Measurements from ENCODE around the gene CDH4. TPM values are rescaled to one million over a fixed set of nuclear protein-coding genes. Genes with fewer than 3 reads are reported as not detected.
A peak's percentile ranks its signal among the peaks of the same experiment; 100 is the strongest.

CDH4 gene
- total and polyA plus RNA-seq, 2 of the 13 experiments (the other 11 are each of a cell fraction or from before 2014, with no cell fraction given), result not detected

DNA sequence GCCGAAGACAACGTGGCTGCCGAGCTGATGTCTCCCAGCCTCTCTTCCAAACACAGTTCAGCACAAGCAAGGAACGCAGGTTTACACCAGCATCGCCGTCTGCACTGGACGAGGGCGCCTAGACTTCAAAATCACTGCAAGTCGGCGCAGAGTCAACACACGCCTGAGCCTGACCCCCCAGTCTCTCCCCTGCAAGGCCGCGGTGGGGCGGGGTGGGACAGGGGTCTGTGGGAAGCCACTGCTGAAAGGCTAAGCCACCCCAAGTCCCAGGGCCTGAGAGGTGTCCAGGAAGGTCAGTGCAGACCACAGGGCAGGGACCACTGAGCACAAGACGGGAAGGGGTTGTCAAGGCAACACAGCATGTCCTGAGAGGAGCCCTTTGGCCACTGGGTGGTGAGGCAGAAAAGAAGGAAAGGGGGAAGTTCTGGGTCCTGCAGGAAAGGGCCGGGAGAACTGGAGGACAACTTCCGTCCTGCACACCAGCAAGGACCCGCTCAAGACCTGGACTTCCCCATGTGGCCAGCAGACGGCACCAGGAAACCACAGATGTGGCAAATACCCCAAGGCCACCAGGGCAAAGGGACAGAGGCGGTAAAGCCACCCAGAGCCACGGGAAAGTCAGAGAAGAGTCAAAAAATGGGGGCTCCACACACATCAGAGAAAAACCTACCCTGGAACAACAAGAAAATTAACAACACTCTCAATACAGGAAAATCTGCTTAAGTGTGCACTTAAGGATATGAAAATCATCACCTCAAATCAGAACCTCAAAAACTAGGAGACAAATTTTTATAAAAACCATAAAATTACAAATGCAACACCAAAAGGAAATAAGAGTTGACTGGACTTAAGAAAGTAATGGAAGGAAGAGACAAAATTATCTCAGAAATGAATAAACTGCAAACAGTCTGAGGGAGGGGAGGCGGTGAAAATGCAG, 728.9 kb downstream of the CDH4 start (continued):
- TF ChIP-seq NR2F6 (IDR thresholded peaks at IDR 0.05) (no peak; the same call in 1 of the 2 replicates), NR2F6 (CRISPR knock-in tag; IDR thresholded peaks at IDR 0.05) (0 out of 2 replicates have a peak, but pooled peaks have one; percentile 39), ZNF44 (CRISPR knock-in tag; IDR thresholded peaks at IDR 0.05) (no peak), EZH2 (conservative IDR thresholded peaks at IDR 0.05; ENCODE audit: low read depth, low read length) (no peak), MAFF (IDR thresholded peaks at IDR 0.05; ENCODE audit: low read depth, low read length) (no peak), ZNF562 (CRISPR knock-in tag; IDR thresholded peaks at IDR 0.05; ENCODE audit: borderline replicate concordance) (no peak), FOXA3 (CRISPR knock-in tag; IDR thresholded peaks at IDR 0.05) (no peak), KAT7 (CRISPR knock-in tag; IDR thresholded peaks at IDR 0.05; ENCODE audit: borderline replicate concordance) (no peak), ZNF296 (CRISPR knock-in tag; conservative IDR thresholded peaks at IDR 0.05) (no peak), RELA (CRISPR knock-in tag; IDR thresholded peaks at IDR 0.05) (no peak), ZNF3 (CRISPR knock-in tag; IDR thresholded peaks at IDR 0.05) (no peak), HMG20A (CRISPR knock-in tag; IDR thresholded peaks at IDR 0.05; ENCODE audit: borderline replicate concordance) (no peak), ARNTL (CRISPR knock-in tag; IDR thresholded peaks at IDR 0.05) (0 out of 2 replicates have a peak, but pooled peaks have one; percentile 42), SIX1 (CRISPR knock-in tag; IDR thresholded peaks at IDR 0.05; ENCODE audit: borderline replicate concordance) (no peak), CCDC6 (CRISPR knock-in tag; IDR thresholded peaks at IDR 0.05) (no peak), EED (CRISPR knock-in tag; IDR thresholded peaks at IDR 0.05) (no peak), ZNF724P (CRISPR knock-in tag; IDR thresholded peaks at IDR 0.05; ENCODE audit: borderline replicate concordance) (no peak), FOXO1 (CRISPR knock-in tag; IDR thresholded peaks at IDR 0.05) (no peak)
- TF ChIP-seq, protein P1, sequence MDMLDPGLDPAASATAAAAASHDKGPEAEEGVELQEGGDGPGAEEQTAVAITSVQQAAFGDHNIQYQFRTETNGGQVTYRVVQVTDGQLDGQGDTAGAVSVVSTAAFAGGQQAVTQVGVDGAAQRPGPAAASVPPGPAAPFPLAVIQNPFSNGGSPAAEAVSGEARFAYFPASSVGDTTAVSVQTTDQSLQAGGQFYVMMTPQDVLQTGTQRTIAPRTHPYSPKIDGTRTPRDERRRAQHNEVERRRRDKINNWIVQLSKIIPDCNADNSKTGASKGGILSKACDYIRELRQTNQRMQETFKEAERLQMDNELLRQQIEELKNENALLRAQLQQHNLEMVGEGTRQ (IDR thresholded peaks at IDR 0.05; ENCODE audit: low read depth, low read length), result 0 out of 2 replicates have a peak, but pooled peaks have one; percentile 22
- TF ChIP-seq, protein P1 (CRISPR knock-in tag; IDR thresholded peaks at IDR 0.05; ENCODE audit: borderline replicate concordance), result no peak
- TF ChIP-seq, protein P2, sequence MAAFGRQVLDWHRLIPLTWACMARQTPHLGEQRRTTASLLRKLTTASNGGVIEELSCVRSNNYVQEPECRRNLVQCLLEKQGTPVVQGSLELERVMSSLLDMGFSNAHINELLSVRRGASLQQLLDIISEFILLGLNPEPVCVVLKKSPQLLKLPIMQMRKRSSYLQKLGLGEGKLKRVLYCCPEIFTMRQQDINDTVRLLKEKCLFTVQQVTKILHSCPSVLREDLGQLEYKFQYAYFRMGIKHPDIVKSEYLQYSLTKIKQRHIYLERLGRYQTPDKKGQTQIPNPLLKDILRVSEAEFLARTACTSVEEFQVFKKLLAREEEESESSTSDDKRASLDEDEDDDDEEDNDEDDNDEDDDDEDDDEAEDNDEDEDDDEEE (CRISPR knock-in tag; IDR thresholded peaks at IDR 0.05), result no peak
- TF ChIP-seq, protein P3, sequence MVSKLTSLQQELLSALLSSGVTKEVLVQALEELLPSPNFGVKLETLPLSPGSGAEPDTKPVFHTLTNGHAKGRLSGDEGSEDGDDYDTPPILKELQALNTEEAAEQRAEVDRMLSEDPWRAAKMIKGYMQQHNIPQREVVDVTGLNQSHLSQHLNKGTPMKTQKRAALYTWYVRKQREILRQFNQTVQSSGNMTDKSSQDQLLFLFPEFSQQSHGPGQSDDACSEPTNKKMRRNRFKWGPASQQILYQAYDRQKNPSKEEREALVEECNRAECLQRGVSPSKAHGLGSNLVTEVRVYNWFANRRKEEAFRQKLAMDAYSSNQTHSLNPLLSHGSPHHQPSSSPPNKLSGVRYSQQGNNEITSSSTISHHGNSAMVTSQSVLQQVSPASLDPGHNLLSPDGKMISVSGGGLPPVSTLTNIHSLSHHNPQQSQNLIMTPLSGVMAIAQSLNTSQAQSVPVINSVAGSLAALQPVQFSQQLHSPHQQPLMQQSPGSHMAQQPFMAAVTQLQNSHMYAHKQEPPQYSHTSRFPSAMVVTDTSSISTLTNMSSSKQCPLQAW (CRISPR knock-in tag; IDR thresholded peaks at IDR 0.05), result peak; percentile 62; the same call in 1 of the 2 replicates
- TF ChIP-seq, protein P4, sequence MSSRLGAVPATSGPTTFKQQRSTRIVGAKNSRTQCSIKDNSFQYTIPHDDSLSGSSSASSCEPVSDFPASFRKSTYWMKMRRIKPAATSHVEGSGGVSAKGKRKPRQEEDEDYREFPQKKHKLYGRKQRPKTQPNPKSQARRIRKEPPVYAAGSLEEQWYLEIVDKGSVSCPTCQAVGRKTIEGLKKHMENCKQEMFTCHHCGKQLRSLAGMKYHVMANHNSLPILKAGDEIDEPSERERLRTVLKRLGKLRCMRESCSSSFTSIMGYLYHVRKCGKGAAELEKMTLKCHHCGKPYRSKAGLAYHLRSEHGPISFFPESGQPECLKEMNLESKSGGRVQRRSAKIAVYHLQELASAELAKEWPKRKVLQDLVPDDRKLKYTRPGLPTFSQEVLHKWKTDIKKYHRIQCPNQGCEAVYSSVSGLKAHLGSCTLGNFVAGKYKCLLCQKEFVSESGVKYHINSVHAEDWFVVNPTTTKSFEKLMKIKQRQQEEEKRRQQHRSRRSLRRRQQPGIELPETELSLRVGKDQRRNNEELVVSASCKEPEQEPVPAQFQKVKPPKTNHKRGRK (CRISPR knock-in tag; IDR thresholded peaks at IDR 0.05), result no peak
- TF ChIP-seq, protein P5, sequence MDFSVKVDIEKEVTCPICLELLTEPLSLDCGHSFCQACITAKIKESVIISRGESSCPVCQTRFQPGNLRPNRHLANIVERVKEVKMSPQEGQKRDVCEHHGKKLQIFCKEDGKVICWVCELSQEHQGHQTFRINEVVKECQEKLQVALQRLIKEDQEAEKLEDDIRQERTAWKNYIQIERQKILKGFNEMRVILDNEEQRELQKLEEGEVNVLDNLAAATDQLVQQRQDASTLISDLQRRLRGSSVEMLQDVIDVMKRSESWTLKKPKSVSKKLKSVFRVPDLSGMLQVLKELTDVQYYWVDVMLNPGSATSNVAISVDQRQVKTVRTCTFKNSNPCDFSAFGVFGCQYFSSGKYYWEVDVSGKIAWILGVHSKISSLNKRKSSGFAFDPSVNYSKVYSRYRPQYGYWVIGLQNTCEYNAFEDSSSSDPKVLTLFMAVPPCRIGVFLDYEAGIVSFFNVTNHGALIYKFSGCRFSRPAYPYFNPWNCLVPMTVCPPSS (IDR thresholded peaks at IDR 0.05), result no peak

All from HepG2 (cell line).